OCI-LY3 (cell line): Measurements from ENCODE around the gene LMO7.

Source experiments
- CTCF ChIP-seq: fragments of 200-600, 300-600 bp; sonication (generic); IDR thresholded peaks from 2 replicates; pipeline ENCODE4 v1.5.1; 2014; ENCODE audit warnings: antibody characterized with exemption, low read length, low read depth
- EZH2phosphoT487 ChIP-seq: fragments of 200-600 bp; shearing (Covaris generic); IDR thresholded peaks from 2 replicates; pipeline ENCODE4 v1.6.1; 2018; ENCODE audit warnings: antibody characterized with exemption, mixed run types, low read depth

- TF ChIP-seq EZH2phosphoT487, result no peak
- TF ChIP-seq CTCF, result no peak
These were observed 68.8 kb downstream of the LMO7 start for GRCh38 chr13:75704927-75705288.
